Measurements from ENCODE around the gene FANCI.
A peak's percentile ranks its signal among the peaks of the same experiment; 100 is the strongest.
"Not testable (repeated sequence)": the region's sequence is repeated elsewhere in the genome, so short reads cannot be mapped to it uniquely, and the experiment has no call there.

Gene FANCI

GRCh38 chr15:89243046-89243690, 611 bp upstream of the FANCI start:
- DNase-seq (ENCODE audit: low read depth) = no peak
- H3K4me3 ChIP-seq (ENCODE audit: low read depth, low read length) = peak overlapping the region; percentile 78
- TF ChIP-seq CTCF (IDR thresholded peaks at IDR 0.05; ENCODE audit: low read depth, low read length, missing control alignments) = no peak

GRCh38 chr15:89244574-89244903, 760 bp downstream of the FANCI start:
- TF ChIP-seq CTCF (IDR thresholded peaks at IDR 0.05; ENCODE audit: low read depth, low read length, missing control alignments) = no peak
- H3K4me3 ChIP-seq (ENCODE audit: low read depth, low read length) = peak overlapping the region; percentile 78
- peak; percentile 8 for DNase-seq (ENCODE audit: low read depth)

- DNase-seq (ENCODE audit: low read depth) = no peak
- no peak for TF ChIP-seq CTCF (IDR thresholded peaks at IDR 0.05; ENCODE audit: low read depth, low read length, missing control alignments)
- no peak overlapping the region for H3K4me3 ChIP-seq (ENCODE audit: low read depth, low read length)
Observed at GRCh38 chr15:89247446-89247845, 3.7 kb downstream of the FANCI start.

- TF ChIP-seq CTCF (IDR thresholded peaks at IDR 0.05; ENCODE audit: low read depth, low read length, missing control alignments) = no peak
- DNase-seq (ENCODE audit: low read depth) = no peak
- no peak overlapping the region for H3K4me3 ChIP-seq (ENCODE audit: low read depth, low read length)
Observed at GRCh38 chr15:89248584-89248983, 4.8 kb downstream of the FANCI start.

- H3K4me3 ChIP-seq (ENCODE audit: low read depth, low read length); DNase-seq (ENCODE audit: low read depth): not testable (repeated sequence)
Observed at GRCh38 chr15:89250142-89250541, 6.4 kb downstream of the FANCI start.

- not testable (repeated sequence) for H3K4me3 ChIP-seq (ENCODE audit: low read depth, low read length); DNase-seq (ENCODE audit: low read depth)
Observed at GRCh38 chr15:89277281-89277680, 33.5 kb downstream of the FANCI start.

GRCh38 chr15:89278307-89278706, 34.5 kb downstream of the FANCI start:
- no peak overlapping the region for H3K4me3 ChIP-seq (ENCODE audit: low read depth, low read length)
- no peak for TF ChIP-seq CTCF (IDR thresholded peaks at IDR 0.05; ENCODE audit: low read depth, low read length, missing control alignments)
- no peak for DNase-seq (ENCODE audit: low read depth)

GRCh38 chr15:89282631-89283030, 38.9 kb downstream of the FANCI start:
- TF ChIP-seq CTCF (IDR thresholded peaks at IDR 0.05; ENCODE audit: low read depth, low read length, missing control alignments) = no peak
- DNase-seq (ENCODE audit: low read depth) = no peak
- no peak overlapping the region for H3K4me3 ChIP-seq (ENCODE audit: low read depth, low read length)

All from GM12864 (cell line).